GM18861 (cell line): ENCODE measurements around the gene LPO.

Experiments used
- ATAC-seq: cut with Tn5 transposase; IDR thresholded peaks from one replicate; pipeline ENCODE4 v1.9.1; 2021; ENCODE audit not compliant: unreplicated experiment

LPO gene

DNA sequence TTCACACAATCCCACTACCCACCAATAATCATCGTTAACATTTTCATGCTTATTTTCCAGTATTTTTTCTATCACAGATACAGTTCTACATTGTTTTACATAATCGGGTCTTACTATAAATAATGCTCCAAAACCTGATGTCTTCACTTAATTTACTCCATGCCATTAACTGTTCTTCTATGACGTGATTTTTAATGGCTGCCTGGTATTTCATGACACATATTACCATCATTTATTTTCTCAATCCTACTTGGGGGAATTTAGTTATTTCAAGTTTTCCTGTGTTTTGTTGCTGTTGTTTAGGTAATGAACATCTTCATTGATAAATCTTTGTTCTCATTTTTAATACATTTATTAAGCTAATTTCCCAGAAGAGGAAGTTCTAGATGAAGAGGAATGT, 14.7 kb downstream of the LPO start:
- no peak for ATAC-seq

DNA sequence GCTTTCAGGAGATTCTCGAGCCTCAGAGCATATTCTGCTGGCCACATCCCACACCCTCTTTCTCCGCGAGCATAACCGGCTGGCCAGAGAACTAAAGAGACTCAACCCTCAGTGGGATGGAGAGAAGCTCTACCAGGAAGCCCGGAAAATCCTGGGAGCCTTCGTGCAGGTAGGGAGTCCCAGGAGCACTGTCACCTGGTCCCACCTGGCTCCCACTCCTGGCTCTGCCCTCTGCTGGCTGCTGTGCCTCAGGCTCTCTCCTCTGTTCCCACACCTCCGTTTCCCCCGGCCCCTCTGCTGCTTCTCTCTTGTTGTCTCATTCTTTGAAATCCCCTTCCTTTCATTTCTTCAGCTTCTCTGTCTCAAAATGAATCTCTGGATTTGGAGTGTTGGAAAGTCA, 16.4 kb downstream of the LPO start:
- ATAC-seq = no peak

GRCh38 chr17:58262149-58262548, 23.8 kb downstream of the LPO start:
- ATAC-seq = no peak

DNA sequence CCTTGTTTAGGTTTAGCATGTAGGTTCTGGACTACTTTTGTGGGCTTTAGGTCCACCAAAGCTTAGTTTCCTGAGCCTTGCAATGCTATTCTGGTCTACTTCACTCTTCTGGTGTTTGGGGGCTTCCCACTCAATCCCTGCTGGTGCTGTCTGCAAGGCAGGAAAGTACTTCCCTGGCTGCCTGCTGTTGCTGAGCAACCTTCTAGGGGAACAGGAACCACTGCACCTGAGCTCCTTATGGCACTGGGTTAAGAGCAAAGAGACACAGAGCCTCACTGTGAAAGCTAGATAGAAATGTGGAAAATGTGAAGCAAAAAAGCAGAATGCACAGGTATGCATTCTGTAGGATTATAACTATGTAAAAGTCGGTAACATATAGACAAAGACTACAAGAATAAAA, 25.4 kb downstream of the LPO start:
- no peak for ATAC-seq

- ATAC-seq = no peak
These were observed 26.2 kb downstream of the LPO start for GRCh38 chr17:58264407-58265103.

DNA sequence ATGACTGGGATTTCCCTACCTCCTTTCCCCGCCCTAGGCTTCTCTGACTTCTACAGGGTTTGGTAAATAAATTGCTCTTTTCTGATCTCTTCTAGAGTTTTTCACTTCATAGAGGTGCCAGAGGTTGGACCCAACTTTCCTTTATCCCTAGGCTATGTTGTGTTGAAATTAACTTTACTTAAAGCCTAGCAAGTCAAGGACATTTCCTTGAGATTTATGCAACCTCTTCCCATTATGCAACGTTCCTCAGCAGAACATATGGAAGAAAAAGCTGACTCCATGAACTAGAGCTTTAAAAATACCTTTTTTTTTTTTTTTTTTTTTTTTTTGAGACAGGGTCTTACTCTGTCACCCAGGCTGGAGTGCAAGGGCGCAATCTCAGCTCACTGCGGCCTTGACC, 26.9 kb downstream of the LPO start:
- no peak for ATAC-seq

DNA sequence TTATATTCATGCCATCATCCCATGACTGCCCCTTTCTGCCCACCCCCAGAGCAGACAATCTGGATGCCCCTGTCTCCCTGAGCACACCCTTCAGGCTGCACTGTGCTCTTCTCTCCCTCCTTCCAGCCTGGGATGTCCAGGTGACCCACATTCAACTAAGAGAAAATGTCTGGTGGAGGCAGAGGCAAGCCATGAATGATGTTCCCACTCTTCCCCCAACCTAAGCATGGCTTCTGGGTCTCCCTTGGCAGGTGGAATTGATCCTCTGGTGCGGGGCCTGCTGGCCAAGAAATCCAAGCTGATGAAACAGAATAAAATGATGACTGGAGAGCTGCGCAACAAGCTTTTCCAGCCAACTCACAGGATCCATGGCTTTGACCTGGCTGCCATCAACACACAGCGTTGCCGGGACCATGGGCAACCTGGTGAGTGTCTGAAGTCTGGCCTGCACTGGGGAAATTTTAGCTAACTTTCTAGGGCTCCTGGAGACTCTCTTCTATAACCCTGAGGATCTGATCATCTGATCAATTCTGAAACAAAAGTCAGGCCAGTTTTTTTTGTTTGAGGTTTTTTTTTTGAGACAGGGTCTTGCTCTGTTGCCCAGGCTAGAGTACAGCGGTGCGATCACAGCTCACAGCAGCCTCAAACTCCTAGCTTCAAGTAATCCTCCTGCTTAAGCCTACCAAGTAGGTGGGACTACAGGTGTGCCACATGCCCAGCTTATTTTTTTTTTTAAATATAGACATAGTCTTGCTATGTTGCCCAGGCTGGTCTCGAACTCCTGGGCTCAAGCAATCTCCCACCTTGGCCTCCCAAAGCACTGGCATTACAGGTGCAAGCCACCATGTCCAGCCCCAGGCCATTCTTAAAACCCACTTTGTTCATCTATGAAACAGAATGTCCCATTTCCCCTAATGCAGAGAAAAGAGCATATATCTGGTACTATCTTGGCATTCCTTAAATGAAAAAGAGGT, 27.8 kb downstream of the LPO start:
- ATAC-seq = no peak

DNA sequence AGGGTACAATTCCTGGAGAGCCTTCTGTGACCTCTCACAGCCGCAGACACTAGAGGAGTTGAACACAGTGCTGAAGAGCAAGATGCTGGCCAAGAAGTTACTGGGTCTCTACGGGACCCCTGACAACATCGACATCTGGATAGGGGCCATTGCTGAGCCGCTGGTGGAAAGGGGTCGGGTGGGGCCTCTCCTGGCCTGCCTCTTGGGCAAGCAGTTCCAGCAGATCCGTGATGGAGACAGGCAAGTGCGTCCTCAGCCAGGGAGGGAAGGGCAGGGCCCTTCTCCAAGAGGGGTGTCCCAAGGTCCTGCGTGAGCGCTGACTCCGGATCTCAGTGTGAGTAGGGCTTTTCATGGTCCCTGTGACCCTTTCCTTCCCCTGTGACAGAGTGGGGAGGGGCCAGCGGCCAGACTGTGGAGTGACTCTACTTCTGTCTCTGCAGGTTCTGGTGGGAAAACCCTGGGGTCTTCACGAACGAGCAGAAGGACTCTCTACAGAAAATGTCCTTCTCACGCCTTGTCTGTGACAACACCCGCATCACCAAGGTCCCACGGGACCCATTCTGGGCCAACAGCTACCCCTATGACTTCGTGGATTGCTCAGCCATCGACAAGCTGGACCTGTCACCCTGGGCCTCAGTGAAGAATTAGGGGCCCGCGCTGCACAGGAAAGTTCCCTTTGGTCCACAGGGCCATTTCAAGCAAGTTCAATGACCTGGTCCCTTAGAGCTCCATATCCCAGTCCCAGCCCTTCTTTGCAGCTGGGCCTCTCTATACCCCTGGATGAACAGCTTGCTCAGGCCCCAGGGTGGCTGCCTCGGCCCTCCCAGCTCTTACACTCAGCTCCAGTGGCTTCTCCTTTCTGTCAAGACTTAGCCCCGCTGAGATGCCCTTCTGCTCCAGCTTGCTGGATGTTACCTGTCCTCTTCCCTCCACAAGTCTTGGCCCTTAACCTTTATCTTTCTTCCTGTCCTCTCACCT, 29.3 kb downstream of the LPO start:
- no peak for ATAC-seq

GRCh38 chr17:58268326-58268725, 29.9 kb downstream of the LPO start:
- no peak for ATAC-seq

- ATAC-seq = no peak
These were observed 30.6 kb downstream of the LPO start for GRCh38 chr17:58268774-58269556.

- ATAC-seq = no peak
These were observed 31.3 kb downstream of the LPO start for GRCh38 chr17:58269557-58270291.

DNA sequence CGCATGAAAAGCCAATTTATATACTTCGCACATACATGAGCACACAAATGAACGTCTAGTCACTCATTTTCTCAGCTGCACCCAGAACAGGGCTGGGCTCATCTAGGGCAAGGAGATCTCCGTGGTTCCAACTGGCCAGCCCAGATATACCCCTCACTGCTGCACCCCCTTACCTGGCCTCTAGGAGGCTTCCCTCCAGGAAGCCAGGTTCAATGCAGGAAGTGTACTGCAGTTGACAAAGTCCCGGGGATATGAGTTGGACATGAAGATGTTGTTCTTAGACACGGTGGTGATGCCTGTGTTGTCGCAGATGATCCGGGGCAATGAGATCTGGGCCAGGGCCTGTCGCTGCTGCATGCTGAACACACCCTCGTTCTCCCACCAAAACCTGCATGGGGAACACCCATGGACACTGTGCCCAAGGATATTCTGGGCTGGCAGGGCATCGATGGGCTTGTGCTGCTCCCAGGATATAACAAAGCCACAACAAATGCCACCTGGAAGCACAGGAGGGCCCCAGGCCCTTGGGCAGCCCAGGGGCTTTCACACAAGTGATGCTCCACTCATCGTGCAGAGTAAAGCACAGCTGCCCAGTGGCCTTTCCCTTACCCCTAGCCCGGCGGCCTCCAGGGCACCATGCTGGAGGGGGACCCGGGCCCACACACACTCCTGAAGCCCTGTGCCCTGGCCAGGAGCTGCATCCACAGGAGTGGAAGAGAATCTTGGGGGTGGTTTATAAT, 32.3 kb downstream of the LPO start:
- no peak for ATAC-seq

GRCh38 chr17:58271216-58271931, 33.0 kb downstream of the LPO start:
- ATAC-seq = no peak

GRCh38 chr17:58272367-58273280, 34.2 kb downstream of the LPO start:
- no peak for ATAC-seq

GRCh38 chr17:58273453-58274104, 35.2 kb downstream of the LPO start:
- ATAC-seq = no peak

DNA sequence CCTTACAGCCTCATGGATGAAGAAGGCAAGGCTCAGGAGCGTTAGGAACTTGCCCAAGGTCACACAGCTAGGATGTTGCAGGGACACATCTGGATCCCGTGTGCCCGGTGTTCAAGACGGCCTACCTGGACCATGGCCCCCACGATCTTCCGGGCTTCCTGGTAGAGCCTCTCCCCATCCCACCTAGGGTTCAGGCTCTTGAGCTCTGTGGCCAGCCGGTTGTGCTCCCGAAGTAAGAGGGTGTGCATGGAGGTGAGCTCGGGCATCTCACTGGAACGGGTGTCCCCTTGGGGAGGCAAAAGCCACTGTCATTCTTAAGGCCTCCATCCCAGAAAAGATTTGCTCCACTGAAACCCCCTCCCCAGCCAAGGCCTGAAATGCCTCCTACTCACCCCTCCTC, 37.0 kb downstream of the LPO start:
- no peak for ATAC-seq

GRCh38 chr17:58276423-58276822, 38.0 kb downstream of the LPO start:
- no peak for ATAC-seq
